Spinal cord (tissue), 10 donors: ENCODE data around the gene ADGRL3. TPM values are rescaled to one million over a fixed set of nuclear protein-coding genes. Genes with fewer than 3 reads are reported as not detected.
A peak's percentile ranks its signal among the peaks of the same experiment; 100 is the strongest.

ENCODE experiments used
- DNase-seq, 6 donors: peaks; one replicate each; pipeline versions ENCODE4 v3.0.0 to v3.0.0-alpha.2; 2013 to 2015; ENCODE audit warnings: low spot score in 6 of 6, low read depth in 4 of 6
- H3K27ac ChIP-seq: one replicate; pipeline ENCODE4 v1.5.1; 2013; ENCODE audit warnings: low read depth, low read length, control low read depth
- H3K27me3 ChIP-seq: one replicate; pipeline ENCODE4 v1.6.1; 2013; ENCODE audit warnings: low read length; ENCODE audit not compliant: control insufficient read depth, insufficient read depth
- H3K36me3 ChIP-seq: one replicate; pipeline ENCODE4 v1.6.1; 2013; ENCODE audit warnings: low read length; ENCODE audit not compliant: control insufficient read depth, insufficient read depth
- H3K4me1 ChIP-seq: one replicate; pipeline ENCODE4 v1.6.1; 2013; ENCODE audit warnings: low read length; ENCODE audit not compliant: control insufficient read depth, insufficient read depth
- H3K4me3 ChIP-seq: one replicate; pipeline ENCODE4 v1.5.1; 2013; ENCODE audit warnings: low read depth, low read length, control low read depth
- H3K9me3 ChIP-seq: one replicate; pipeline ENCODE4 v1.6.1; 2013; ENCODE audit warnings: low read length; ENCODE audit not compliant: control insufficient read depth, insufficient read depth
- WGBS: methylation state at CpG from one replicate; pipeline ENCODE4 v1.1.5; 2013; ENCODE audit warnings: missing lambda C conversion rate; ENCODE audit not compliant: insufficient coverage; 5-methylcytosine and 5-hydroxymethylcytosine counted together
- polyA plus RNA-seq, 2 donors: library from polyadenylated mRNA; unstranded; fragments of 120-200 nt; gene quantifications; one replicate each; pipeline ENCODE4 v1.2.1, GENCODE V29; 2013; ENCODE audit not compliant: insufficient read length in 2 of 2
- total RNA-seq, 2 donors: library from RNA; depleted of rRNA in 1 of 2; stranded (reverse); fragments of 120-200 nt in 1 of 2; fragments of >200 nt in 1 of 2; gene quantifications; one replicate each; pipeline versions ENCODE4 v1.2.3 to v1.2.4, GENCODE V29; 2013 to 2014
- donor health status: healthy.

The ADGRL3 gene
- total and polyA plus RNA-seq, 4 donors: 76.2 to 220 (median 114) TPM

DNA sequence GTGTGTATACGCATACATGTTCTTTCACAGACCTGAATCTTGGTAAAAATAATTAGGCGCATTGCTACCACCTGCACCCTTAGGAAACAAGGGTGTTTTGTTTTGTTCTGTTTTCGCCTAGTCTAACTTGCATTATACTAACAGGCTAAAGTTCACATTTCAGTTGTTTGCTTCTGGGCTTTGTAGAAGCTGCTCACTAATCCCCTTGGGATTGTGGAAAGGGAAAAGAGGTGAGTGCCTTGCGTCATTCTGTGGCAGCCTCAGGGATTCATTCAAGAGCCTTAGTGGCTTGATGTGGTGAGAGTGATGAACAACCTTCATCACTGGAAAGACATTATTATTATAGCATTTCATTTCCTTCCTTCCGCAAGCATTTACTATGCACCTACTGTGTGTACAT is 331.1 kb downstream of the ADGRL3 start:
- H3K9me3 ChIP-seq: no peaks in the 10 kb centered on the region
- peaks cover 3% of the 10 kb centered on the region for H3K4me1 ChIP-seq
- H3K4me3 ChIP-seq: no peak overlapping the region
- no peak for DNase-seq
- H3K36me3 ChIP-seq: no peaks in the 10 kb centered on the region
- H3K27ac ChIP-seq: no peak overlapping the region
- no peaks in the 10 kb centered on the region for H3K27me3 ChIP-seq
- 100% methylated on average over 1 of the region's 5 CpGs for WGBS

DNA sequence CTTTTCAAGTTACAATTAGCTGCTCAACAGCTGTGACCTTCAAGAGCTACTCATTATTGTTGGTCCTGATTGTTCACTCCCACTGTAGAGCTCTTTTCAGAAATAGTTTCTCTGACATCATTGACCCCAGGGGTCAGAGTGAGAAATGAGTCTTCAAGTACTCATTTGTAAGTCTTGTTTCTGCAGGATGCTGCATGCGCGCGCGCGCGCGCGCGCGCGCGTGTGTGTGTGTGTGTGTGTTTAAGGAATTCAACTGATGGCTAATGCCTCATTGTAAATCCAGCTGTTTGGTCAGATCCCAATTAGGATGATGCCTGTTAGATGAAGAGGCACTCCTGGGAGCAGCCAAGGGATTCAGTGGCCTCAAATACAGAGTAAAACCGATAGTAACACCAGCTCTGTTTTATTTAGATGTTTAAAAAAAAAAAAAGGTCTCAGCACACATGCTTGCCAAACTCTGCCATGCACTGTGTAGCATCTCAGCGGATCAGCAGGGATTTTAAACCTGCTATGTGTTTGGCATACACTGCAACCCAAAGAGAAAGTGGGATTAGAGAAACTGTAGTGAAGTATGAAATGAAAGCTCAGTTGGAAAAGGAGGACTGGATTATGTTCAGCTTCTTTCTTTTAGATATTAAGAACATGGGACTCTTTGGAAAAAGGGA is 332.3 kb downstream of the ADGRL3 start:
- 12% methylated on average over 7 of the region's 14 CpGs for WGBS
- Histone ChIP-seq H3K9me3 (no peaks in the 10 kb centered on the region), H3K36me3 (no peaks in the 10 kb centered on the region), H3K27ac (peak overlapping the region; percentile 44), H3K4me3 (no peak overlapping the region), H3K27me3 (no peaks in the 10 kb centered on the region), H3K4me1 (peaks cover 3% of the 10 kb centered on the region)
- peak in 3 of 6 donors; percentile 13 to 67 (median 64) for DNase-seq

DNA sequence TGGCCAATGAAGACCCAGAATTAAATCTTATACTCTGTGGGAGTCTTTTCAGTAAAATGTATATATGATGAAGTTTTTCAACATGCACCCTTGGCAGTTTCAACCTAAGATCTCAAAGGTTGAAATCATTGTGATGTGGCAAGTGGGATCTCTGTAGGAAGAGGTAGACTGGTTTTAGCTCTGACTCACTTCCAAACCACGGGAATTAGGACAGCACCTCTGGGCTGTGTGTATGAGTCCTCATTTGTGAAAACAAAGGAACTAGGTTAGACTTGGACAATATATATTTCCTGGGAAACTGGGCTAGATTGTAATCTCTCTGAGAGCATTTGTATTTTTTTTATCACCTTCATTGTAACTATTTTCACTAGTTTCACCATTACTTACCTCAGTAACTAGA is 333.0 kb downstream of the ADGRL3 start:
- H3K27me3 ChIP-seq: no peaks in the 10 kb centered on the region
- no peak overlapping the region for H3K4me3 ChIP-seq
- peaks cover 3% of the 10 kb centered on the region for H3K4me1 ChIP-seq
- H3K9me3 ChIP-seq: no peaks in the 10 kb centered on the region
- no CpG with 5 or more reads among the region's 1 CpG for WGBS
- no peak for DNase-seq
- H3K36me3 ChIP-seq: no peaks in the 10 kb centered on the region
- no peak overlapping the region for H3K27ac ChIP-seq

DNA sequence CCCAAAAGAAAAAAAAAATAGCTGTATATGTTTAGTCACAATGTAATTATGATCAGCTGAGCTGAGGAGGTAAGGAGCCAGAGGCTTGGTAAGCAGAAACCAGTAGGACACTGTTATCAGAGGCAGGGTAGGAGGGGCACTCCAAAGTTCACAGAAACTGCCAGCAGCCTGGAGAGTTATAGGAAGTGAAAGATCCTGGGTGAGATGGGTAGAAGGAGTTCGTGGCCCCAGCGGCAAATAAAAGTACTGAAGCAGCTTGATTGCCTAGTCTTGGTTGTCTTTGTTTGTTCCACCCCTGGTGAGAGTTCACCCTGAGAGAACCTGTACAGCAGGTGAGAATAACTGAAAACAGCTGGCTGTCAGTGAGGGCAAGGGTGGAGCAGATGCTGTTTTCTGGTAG is 340.8 kb downstream of the ADGRL3 start:
- H3K36me3 ChIP-seq: no peaks in the 10 kb centered on the region
- 62% methylated on average over 2 of the region's 2 CpGs for WGBS
- no peaks in the 10 kb centered on the region for H3K27me3 ChIP-seq
- no peak for DNase-seq
- H3K27ac ChIP-seq: no peak overlapping the region
- H3K9me3 ChIP-seq: no peaks in the 10 kb centered on the region
- no peak overlapping the region for H3K4me3 ChIP-seq
- no peaks in the 10 kb centered on the region for H3K4me1 ChIP-seq

DNA sequence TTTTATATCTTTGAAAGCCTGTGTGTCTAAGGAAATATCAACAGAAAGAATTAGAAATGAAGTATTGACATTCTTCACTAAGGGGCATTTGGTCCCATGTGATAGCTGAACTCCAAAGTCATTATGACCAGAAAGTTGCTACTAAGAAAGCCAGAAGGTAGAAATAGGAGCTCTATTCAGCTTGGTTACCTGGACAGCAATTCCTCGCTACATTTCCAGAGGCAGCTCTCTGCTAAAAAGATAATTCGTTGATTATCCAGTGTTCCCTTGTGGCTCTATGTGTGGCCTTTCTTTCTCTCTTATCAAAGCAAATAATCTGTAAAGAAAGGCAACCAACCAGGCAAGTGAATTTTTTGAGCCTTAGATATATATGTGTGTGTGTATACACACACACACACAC is 341.3 kb downstream of the ADGRL3 start:
- Histone ChIP-seq H3K27me3 (no peaks in the 10 kb centered on the region), H3K4me1 (no peaks in the 10 kb centered on the region), H3K4me3 (no peak overlapping the region), H3K9me3 (no peaks in the 10 kb centered on the region), H3K36me3 (no peaks in the 10 kb centered on the region), H3K27ac (no peak overlapping the region)
- peak in 1 of 6 donors; percentile 34 for DNase-seq
- WGBS: no CpG with 5 or more reads among the region's 2 CpGs

DNA sequence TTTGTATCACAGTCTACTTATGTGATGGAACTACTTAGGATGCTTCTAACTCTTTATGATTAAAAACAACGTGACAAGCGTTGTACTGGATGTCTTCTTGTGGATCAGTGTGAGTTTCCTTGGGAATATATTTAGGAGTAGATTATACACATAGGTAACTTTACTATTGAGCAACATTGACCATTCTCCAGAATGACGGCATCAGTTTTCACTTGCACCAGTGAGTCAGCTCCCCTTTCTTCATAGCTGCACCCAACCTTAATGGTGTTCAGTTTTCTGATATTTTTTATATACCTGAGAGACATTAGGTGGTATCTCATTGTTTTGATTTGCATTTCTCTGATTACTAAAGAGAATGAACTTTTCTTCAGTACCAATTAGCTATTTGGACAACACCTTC is 343.9 kb downstream of the ADGRL3 start:
- no peaks in the 10 kb centered on the region for H3K36me3 ChIP-seq
- H3K4me1 ChIP-seq: no peaks in the 10 kb centered on the region
- no peaks in the 10 kb centered on the region for H3K27me3 ChIP-seq
- DNase-seq: no peak
- no CpG with 5 or more reads among the region's 3 CpGs for WGBS
- no peak overlapping the region for H3K27ac ChIP-seq
- H3K9me3 ChIP-seq: peaks cover 2% of the 10 kb centered on the region
- H3K4me3 ChIP-seq: no peak overlapping the region

DNA sequence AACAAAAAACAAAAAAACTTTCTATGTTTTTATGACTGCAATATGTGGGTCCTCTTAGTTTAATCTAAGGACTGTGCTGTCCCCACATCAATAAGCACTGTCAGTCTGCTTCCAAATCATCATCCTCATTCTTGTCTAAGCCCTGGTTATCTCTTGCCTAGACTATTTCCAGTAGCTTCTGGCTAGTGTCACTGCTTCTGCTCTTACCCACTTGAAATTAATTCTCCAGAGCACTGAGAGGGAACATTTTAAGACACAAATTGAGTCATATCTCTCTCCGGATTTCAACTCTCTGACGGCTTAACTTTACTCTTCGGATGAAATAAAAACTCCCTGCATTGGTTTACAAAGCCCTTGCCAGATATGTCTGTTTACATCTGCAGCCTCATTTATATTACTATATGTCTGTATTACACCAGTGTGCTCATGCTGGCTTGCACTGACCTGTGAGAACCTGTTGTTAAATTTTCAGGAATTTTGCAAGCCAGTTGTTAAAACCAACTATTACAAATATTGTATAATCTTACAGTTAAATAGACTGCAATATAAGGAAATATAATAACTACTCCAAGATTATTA is 345.9 kb downstream of the ADGRL3 start:
- Histone ChIP-seq H3K36me3 (no peaks in the 10 kb centered on the region), H3K9me3 (peaks cover 2% of the 10 kb centered on the region), H3K27me3 (no peaks in the 10 kb centered on the region), H3K4me3 (no peak overlapping the region), H3K4me1 (no peaks in the 10 kb centered on the region), H3K27ac (no peak overlapping the region)
- DNase-seq: peak in 1 of 6 donors; percentile 13
- WGBS: 75% methylated on average over 3 of the region's 3 CpGs

DNA sequence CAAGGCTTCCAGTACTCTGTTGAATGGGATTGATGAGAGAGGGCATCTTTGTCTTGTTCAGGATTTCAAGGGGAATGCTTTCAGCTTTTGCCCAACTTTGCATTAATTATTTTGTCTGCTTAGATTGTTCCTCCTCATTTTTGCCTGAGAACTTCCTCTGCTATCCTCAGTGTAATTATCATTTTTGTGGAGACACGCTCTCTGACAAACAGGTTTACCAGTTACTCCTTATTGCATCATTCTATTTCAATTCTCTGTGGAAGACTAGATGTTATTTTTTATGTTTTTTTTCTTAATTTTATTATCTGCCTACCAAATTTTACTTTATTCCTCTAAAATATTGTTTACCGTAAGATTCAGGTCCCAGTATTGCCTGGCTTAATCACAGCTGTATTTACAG is 349.2 kb downstream of the ADGRL3 start:
- H3K27ac ChIP-seq: no peak overlapping the region
- WGBS: no CpG with 5 or more reads among the region's 2 CpGs

DNA sequence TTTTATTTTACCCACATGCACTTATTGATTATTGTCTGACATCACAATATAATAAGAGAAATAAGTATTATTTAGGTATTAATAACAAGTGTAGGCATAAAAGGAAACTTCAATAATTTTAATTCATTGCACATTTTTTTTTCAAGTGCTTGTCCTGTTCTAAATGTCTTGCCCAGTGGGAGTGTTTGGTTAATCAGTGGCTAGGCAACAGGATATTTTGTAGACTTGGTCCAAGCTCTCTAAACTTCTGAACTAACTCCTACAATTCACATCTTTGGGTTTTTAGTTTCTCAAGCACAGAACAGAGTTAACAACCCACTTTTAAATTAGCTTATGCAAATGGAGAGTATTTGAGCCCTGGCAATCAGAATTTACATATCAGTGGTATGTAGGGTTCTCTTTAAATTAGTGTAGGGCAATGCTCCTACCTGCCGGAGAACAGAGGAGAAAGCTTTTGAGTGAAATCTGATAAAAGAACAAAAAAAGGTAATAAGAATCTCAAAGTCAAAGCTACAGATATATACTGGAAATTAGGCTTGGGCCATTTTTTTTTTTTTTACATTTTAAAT is 353.5 kb downstream of the ADGRL3 start:
- no CpG with 5 or more reads among the region's 1 CpG for WGBS

More for the DNA sequence above, 349.2 kb downstream of the ADGRL3 start:
- Histone ChIP-seq H3K36me3 (no peaks in the 10 kb centered on the region), H3K4me1 (no peaks in the 10 kb centered on the region), H3K9me3 (peaks cover 2% of the 10 kb centered on the region), H3K27me3 (no peaks in the 10 kb centered on the region), H3K4me3 (no peak overlapping the region)
- no peak for DNase-seq

DNA sequence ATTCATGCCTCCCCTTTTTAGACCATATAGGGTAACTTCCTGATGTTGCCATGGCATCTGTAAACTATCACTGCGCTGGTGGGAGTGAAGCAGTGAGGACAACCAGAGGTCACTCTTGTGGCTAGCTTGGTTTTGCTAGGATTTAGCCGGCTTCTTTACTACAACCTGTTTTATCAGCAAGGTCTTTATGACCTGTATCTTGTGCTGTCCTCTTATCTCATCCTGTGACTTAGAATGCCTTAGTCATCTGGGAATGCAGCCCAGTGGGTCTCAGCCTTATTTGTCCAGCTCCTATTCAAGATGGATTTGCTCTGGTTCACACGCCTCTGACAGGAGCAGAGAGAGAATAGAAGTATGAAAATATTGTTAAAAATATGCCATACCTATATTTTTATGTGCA is 355.7 kb downstream of the ADGRL3 start:
- Histone ChIP-seq H3K27ac (no peak overlapping the region), H3K4me3 (no peak overlapping the region), H3K4me1 (no peaks in the 10 kb centered on the region), H3K36me3 (no peaks in the 10 kb centered on the region), H3K27me3 (no peaks in the 10 kb centered on the region), H3K9me3 (no peaks in the 10 kb centered on the region)
- no peak for DNase-seq
- WGBS: 60% methylated on average over 1 of the region's 3 CpGs

More for the DNA sequence above, 353.5 kb downstream of the ADGRL3 start:
- H3K4me3 ChIP-seq: no peak overlapping the region
- H3K27ac ChIP-seq: no peak overlapping the region
- no peaks in the 10 kb centered on the region for H3K4me1 ChIP-seq
- H3K27me3 ChIP-seq: no peaks in the 10 kb centered on the region
- no peaks in the 10 kb centered on the region for H3K36me3 ChIP-seq
- DNase-seq: no peak
- H3K9me3 ChIP-seq: no peaks in the 10 kb centered on the region
